ENCODE data around the gene PAK3. TPM values are rescaled to one million over a fixed set of nuclear protein-coding genes. Genes with fewer than 3 reads are reported as not detected.

PAK3 gene
- polyA plus RNA-seq (ENCODE audit: insufficient read length in 3 of 3): 1 to 10 TPM; 6.3 to 7.2 (median 6.6) TPM
- long read RNA-seq, donor 1, partial matches to known transcripts: 0 of 1 reads
- long read RNA-seq, donor 1, other reads (novel, unspliced or antisense): 0 of 1 reads
- long read RNA-seq, donor 2: 0 reads
- long read RNA-seq, donor 3: 0 reads
- long read RNA-seq, donor 4: 0 reads
- long read RNA-seq, donor 5: 0 reads
- long read RNA-seq, donor 6: 0 reads
- long read RNA-seq, donor 7: 0 reads
- long read RNA-seq, donor 8: 0 reads
- long read RNA-seq, donor 9: 0 reads
- long read RNA-seq, donor 10: 0 reads
- long read RNA-seq, donor 11: 0 reads
- long read RNA-seq, donor 12: 0 reads
- long read RNA-seq, donor 13: 0 reads
- long read RNA-seq, donor 14: 0 reads
- long read RNA-seq, donor 15: 0 reads
- long read RNA-seq, donor 16: 0 reads

GRCh38 chrX:111095974-111096895 lies at the start of gene PAK3:
Gene PAK3, plus strand, starts transcription at chrX:111096191. Its CDS starts 26,913 bp downstream, at chrX:111123104.
- peak in 7 of 11 donors; percentile 52 to 73 (median 63) for DNase-seq (ENCODE audit: extremely low read depth in 1 of 11, low read depth in 9 of 11, low spot score in 4 of 11)

GRCh38 chrX:111047575-111047974 lies 48.4 kb upstream of the PAK3 start:
- no peak for DNase-seq (ENCODE audit: extremely low read depth in 1 of 11, low read depth in 9 of 11, low spot score in 4 of 11)

DNA sequence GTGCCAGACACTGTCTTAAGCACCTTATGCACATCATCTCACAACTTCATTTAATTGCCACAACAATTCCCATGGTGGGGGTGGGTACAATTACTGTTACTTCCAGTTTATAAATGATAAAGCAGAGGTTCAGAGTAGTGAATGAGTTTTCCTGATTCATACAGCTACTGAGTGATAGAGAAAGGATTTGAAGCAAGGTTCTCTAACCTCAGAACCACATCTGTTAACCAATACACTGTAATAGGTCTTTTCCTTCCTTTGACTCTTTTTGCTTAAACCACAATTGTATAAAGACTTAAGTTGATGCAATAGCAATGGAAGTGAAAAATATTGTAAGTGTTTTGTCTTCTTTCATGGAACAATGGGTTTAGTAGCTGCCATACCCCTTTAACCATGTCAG lies 43.5 kb upstream of the PAK3 start:
- DNase-seq (ENCODE audit: extremely low read depth in 1 of 11, low read depth in 9 of 11, low spot score in 4 of 11): no peak

- no peak for DNase-seq (ENCODE audit: extremely low read depth in 1 of 11, low read depth in 9 of 11, low spot score in 4 of 11)
These were observed 24.3 kb upstream of the PAK3 start for GRCh38 chrX:111071542-111072277.

GRCh38 chrX:111083081-111083480 lies 12.9 kb upstream of the PAK3 start:
- DNase-seq (ENCODE audit: extremely low read depth in 1 of 11, low read depth in 9 of 11, low spot score in 4 of 11): no peak

DNA sequence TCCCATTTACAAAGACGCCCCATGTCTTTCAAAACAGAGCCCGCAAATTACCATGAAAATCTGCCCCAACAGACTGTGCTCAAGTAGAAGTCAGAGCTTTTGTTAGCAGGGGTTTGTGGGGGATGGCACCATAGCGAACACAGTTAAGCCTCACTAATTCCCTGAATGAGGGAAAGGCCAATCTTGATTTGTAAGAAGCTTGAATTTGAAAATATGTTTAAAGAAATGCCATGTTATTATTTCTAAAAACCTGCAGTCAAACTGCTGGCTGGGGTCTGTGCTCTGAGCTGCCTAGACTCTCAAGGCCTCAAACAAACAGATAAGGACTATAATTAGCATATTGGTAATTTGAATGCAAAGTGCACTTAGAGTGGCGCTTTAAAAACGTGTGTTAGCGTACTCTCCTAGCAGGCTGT lies 9.4 kb upstream of the PAK3 start:
- DNase-seq (ENCODE audit: extremely low read depth in 1 of 11, low read depth in 9 of 11, low spot score in 4 of 11): no peak

DNA sequence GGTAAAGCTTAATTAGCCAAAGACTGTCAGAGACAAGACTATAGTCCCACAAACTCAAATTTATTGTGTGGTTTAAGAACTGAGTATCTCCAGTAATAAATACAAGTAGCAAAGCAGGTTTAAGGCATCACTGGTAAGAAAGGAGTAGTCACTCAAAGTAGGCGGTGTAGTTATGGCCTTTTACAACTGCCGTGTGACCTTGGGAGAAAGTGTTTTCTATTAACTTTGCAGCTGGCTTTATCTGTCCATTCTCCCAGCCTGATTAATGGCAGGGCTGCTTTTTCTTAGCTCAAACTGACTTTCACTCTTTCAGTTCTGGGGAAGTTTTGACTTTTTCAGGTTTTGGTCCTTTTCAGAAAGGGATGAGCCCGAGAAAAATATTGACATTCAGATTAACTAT lies 7.4 kb upstream of the PAK3 start:
- DNase-seq (ENCODE audit: extremely low read depth in 1 of 11, low read depth in 9 of 11, low spot score in 4 of 11): no peak

- no peak for DNase-seq (ENCODE audit: extremely low read depth in 1 of 11, low read depth in 9 of 11, low spot score in 4 of 11)
These were observed 5.5 kb upstream of the PAK3 start for GRCh38 chrX:111090458-111090857.

DNA sequence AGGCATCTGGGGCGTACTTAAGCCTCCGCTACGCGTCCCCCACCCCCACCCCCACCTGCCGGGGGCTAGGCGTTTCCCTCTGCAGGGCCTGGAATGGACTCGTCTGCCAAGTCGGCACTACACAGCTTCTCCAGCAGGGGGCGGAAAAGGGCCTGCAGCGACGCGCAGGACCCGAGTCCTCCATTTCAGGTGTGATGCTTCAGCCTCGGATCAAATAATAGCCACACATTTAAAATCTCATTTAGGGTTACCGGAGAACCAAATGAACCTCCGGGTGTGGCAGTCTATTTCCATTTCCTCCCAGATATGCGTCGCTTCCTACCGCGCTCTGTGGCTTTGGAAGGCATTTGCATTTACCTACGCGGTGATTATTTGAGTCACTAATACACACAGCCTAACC lies 2.9 kb downstream of the PAK3 start:
- peak in 4 of 11 donors; percentile 12 to 40 (median 22) for DNase-seq (ENCODE audit: extremely low read depth in 1 of 11, low read depth in 9 of 11, low spot score in 4 of 11)

- DNase-seq (ENCODE audit: extremely low read depth in 1 of 11, low read depth in 9 of 11, low spot score in 4 of 11): peak in 3 of 11 donors; percentile 14 to 22 (median 19)
These were observed 4.2 kb downstream of the PAK3 start for GRCh38 chrX:111100191-111100590.

DNA sequence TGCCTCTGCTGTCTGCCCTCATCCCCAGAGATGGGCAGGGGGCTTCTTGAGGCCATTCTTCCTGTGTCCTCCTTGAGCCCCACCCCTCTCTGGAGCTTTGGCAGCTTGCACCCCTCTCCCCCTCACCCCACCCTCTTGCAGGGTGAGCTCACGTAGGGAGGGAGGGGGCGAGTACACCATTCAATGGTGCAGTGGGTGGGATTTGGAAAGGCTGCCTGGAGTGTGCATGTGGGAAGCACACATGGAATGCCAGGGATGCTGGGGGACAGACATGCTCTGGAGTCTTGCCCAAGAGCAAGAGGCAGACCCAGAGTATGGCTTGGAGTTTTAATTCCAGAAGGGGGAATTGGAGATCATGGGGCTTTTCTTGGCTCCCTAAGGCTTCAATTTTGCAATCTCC lies 5.6 kb downstream of the PAK3 start:
- no peak for DNase-seq (ENCODE audit: extremely low read depth in 1 of 11, low read depth in 9 of 11, low spot score in 4 of 11)

DNA sequence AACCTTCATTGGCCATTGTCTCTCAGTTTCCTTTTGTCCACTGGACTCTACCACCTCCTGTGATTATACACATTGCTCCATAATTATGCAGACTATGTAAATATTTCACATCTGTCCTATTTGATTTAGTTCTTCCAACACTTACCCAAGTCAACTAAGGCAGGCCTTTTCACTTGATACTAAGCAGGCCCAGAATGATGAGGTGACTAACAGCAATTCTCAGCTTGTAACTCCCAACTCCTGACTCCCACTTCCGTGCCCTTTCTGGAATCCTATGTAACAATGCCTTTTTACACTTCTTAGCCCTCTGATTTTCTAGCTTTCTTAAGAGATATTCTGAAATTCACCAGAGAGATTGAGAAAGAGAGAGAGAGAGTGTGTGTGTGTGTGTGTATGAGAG lies 6.6 kb downstream of the PAK3 start:
- no peak for DNase-seq (ENCODE audit: extremely low read depth in 1 of 11, low read depth in 9 of 11, low spot score in 4 of 11)

GRCh38 chrX:111103246-111103645 lies 7.3 kb downstream of the PAK3 start:
- no peak for DNase-seq (ENCODE audit: extremely low read depth in 1 of 11, low read depth in 9 of 11, low spot score in 4 of 11)

DNA sequence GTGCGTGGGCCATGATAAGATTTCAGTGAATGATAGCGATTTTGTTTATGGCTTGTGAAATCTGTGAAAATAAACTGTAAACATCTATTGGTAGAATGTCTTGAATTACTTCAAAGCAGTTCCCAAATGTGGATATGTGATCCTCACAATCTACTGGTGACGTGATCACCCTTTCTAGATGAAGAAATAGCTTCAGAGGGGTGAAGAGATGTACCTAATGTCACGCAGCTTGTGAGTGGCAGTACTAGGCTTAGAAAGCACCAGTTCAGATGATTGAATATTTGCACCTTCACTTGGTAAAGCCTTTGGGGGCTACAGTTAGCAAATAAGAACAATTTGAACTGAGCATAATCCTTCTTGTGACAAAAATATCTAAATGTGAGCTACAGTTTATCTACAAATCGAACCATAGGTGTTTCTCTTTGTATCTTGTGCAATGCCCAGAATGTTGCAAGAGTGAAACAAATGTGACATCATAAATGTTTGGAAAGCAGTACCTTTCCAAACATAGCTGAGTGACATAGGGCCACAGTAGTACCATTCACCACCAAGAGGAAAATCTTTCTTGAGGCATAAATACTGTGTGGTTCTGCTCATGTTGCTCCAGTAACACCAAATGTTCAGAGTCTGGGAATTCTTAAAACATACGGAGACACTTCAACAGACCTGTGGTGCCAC lies 14.2 kb downstream of the PAK3 start:
- no peak for DNase-seq (ENCODE audit: extremely low read depth in 1 of 11, low read depth in 9 of 11, low spot score in 4 of 11)

GRCh38 chrX:111114806-111115205 lies 18.8 kb downstream of the PAK3 start:
- no peak for DNase-seq (ENCODE audit: extremely low read depth in 1 of 11, low read depth in 9 of 11, low spot score in 4 of 11)

GRCh38 chrX:111116666-111117065 lies 20.7 kb downstream of the PAK3 start:
- DNase-seq (ENCODE audit: extremely low read depth in 1 of 11, low read depth in 9 of 11, low spot score in 4 of 11): no peak

GRCh38 chrX:111119341-111119740 lies 23.4 kb downstream of the PAK3 start:
- DNase-seq (ENCODE audit: extremely low read depth in 1 of 11, low read depth in 9 of 11, low spot score in 4 of 11): no peak

- no peak for DNase-seq (ENCODE audit: extremely low read depth in 1 of 11, low read depth in 9 of 11, low spot score in 4 of 11)
These were observed 27.1 kb downstream of the PAK3 start for GRCh38 chrX:111123125-111123524.
